ENCODE measurements around the gene RHOA. TPM values are rescaled to one million over a fixed set of nuclear protein-coding genes. Genes with fewer than 3 reads are reported as not detected.

RHOA gene
- total RNA-seq, 4 donors from 2014 or later, result 532 to 825 (median 698) TPM

- Histone ChIP-seq H3K4me1 (peaks cover 0 to 14% (median 6%) of the 10 kb centered on the region in 4 donors), H3K9me3 (no peaks in the 10 kb centered on the region), H3K4me3 (peak overlapping the region; percentile 45 to 93 (median 70)), H3K27me3 (no peaks in the 10 kb centered on the region), H3K36me3 (peaks cover 0 to 26% (median 0%) of the 10 kb centered on the region in 3 donors), H3K27ac (peak overlapping the region; percentile 73 to 94 (median 88))
- WGBS, 2 donors, result 4 to 8% methylated on average over 9 of the region's 9 CpGs
- no peak for TF ChIP-seq POLR2A (IDR thresholded peaks at IDR 0.05)
- TF ChIP-seq CTCF (IDR thresholded peaks at IDR 0.05), result no peak
- TF ChIP-seq EP300 (IDR thresholded peaks at IDR 0.05), result no peak
- no peak for DNase-seq (ENCODE audit: low spot score in 2 of 2)
Measured at GRCh38 chr3:49428752-49429080, 16.9 kb upstream of the RHOA start.

- TF ChIP-seq CTCF (IDR thresholded peaks at IDR 0.05) (no peak), EP300 (IDR thresholded peaks at IDR 0.05) (no peak), POLR2A (IDR thresholded peaks at IDR 0.05) (no peak)
- Histone ChIP-seq H3K27ac (no peak overlapping the region), H3K27me3 (no peaks in the 10 kb centered on the region), H3K9me3 (no peaks in the 10 kb centered on the region), H3K4me1 (peaks cover 0 to 20% (median 6%) of the 10 kb centered on the region in 4 donors), H3K36me3 (peaks cover 0 to 33% (median 0%) of the 10 kb centered on the region in 3 donors), H3K4me3 (no peak overlapping the region)
- DNase-seq (ENCODE audit: low spot score in 2 of 2), result no peak
- 88 to 99% methylated on average over 2 of the region's 2 CpGs for WGBS, 2 donors
Measured at GRCh38 chr3:49427586-49427985, 15.8 kb upstream of the RHOA start.

- no peak overlapping the region for H3K27ac ChIP-seq
- 89 to 93% methylated on average over 6 of the region's 6 CpGs for WGBS, 2 donors
- no peaks in the 10 kb centered on the region for H3K27me3 ChIP-seq
- no peak for TF ChIP-seq CTCF (IDR thresholded peaks at IDR 0.05)
- TF ChIP-seq POLR2A (IDR thresholded peaks at IDR 0.05), result no peak
- TF ChIP-seq EP300 (IDR thresholded peaks at IDR 0.05), result no peak
- no peak for DNase-seq (ENCODE audit: low spot score in 2 of 2)
- no peaks in the 10 kb centered on the region for H3K9me3 ChIP-seq
- peaks cover 0 to 40% (median 0%) of the 10 kb centered on the region in 3 donors for H3K36me3 ChIP-seq
- H3K4me1 ChIP-seq, result peaks cover 0 to 31% (median 6%) of the 10 kb centered on the region in 4 donors
- H3K4me3 ChIP-seq, result no peak overlapping the region
Measured at GRCh38 chr3:49424816-49425215, 13.0 kb upstream of the RHOA start.

GRCh38 chr3:49422379-49423248, 10.8 kb upstream of the RHOA start, which contains the start of gene AMT:
Gene AMT, minus strand, starts transcription at chr3:49422473. Its CDS starts 23 bp downstream, at chr3:49422450.
- no peaks in the 10 kb centered on the region for H3K27me3 ChIP-seq
- DNase-seq (ENCODE audit: low spot score in 2 of 2), result no peak
- WGBS, 2 donors, result 36 to 60% methylated on average over 16 to 23 of the region's 25 CpGs
- H3K36me3 ChIP-seq, result peaks cover 0 to 57% (median 4%) of the 10 kb centered on the region in 3 donors
- H3K27ac ChIP-seq, result peak within 1 kb of the TSS in 3 of 4 donors; percentile 11 to 54 (median 32)
- peak within 1 kb of the TSS; percentile 14 to 41 (median 32) for H3K4me3 ChIP-seq
- no peaks in the 10 kb centered on the region for H3K9me3 ChIP-seq
- peaks cover 0 to 21% (median 2%) of the 10 kb centered on the region in 4 donors for H3K4me1 ChIP-seq
- TF ChIP-seq EP300 (IDR thresholded peaks at IDR 0.05), result no peak

- DNase-seq (ENCODE audit: low spot score in 2 of 2), result no peak
- H3K4me1 ChIP-seq, result peaks cover 0 to 26% (median 2%) of the 10 kb centered on the region in 4 donors
- no peaks in the 10 kb centered on the region for H3K9me3 ChIP-seq
- H3K4me3 ChIP-seq, result peak overlapping the region; percentile 14 to 41 (median 32)
- no peak for TF ChIP-seq CTCF (IDR thresholded peaks at IDR 0.05)
- TF ChIP-seq POLR2A (IDR thresholded peaks at IDR 0.05), result no peak
- no peak for TF ChIP-seq EP300 (IDR thresholded peaks at IDR 0.05)
- peak overlapping the region in 3 of 4 donors; percentile 11 to 54 (median 32) for H3K27ac ChIP-seq
- no peaks in the 10 kb centered on the region for H3K27me3 ChIP-seq
- H3K36me3 ChIP-seq, result peaks cover 0 to 64% (median 4%) of the 10 kb centered on the region in 3 donors
- 25 to 45% methylated on average over 14 of the region's 14 CpGs for WGBS, 2 donors
Measured at GRCh38 chr3:49421890-49422378, 10.2 kb upstream of the RHOA start.

Measured in tibial nerve (tissue), 4 donors.